ENCODE data around the gene BLTP2.

GRCh38 chr17:28616281-28616680 lies 28.7 kb downstream of the BLTP2 start:
- TF ChIP-seq CTCF (IDR thresholded peaks at IDR 0.05), result no peak
- no peak for TF ChIP-seq EP300 (IDR thresholded peaks at IDR 0.05)
- no peak for TF ChIP-seq POLR2A (IDR thresholded peaks at IDR 0.05)
